ENCODE data around the gene CCDC137. TPM values are rescaled to one million over a fixed set of nuclear protein-coding genes. Genes with fewer than 3 reads are reported as not detected.

CCDC137 gene
- total RNA-seq, 2 donors from 2014 or later, result 13.7 to 41.1 TPM

- Histone ChIP-seq H3K4me1 (peaks cover 14% of the 10 kb centered on the region), H3K9me3 (no peaks in the 10 kb centered on the region), H3K36me3 (no peaks in the 10 kb centered on the region), H3K9ac (ENCODE audit: low read depth in 2 of 2, low read length in 2 of 2) (peak overlapping the region in 1 of 2 donors; percentile 63), H3K27ac (peak overlapping the region; percentile 53), H3K27me3 (no peaks in the 10 kb centered on the region), H3K4me3 (no peak overlapping the region)
- peak; percentile 94 for DNase-seq
- no peak for TF ChIP-seq CTCF (IDR thresholded peaks at IDR 0.05)
- intact Hi-C loops (cut with DNase I), result no loop called here
Observed at GRCh38 chr17:81722184-81723120, 55.9 kb downstream of the CCDC137 start.

Small RNA genes lying within 50 kb of the gene (microRNA-seq; reads per million reads assigned to microRNA genes)
- not detected for gene MIR6786

Other genes with a start within 250 kb of the CCDC137 start
- 1,000 to 10,000 TPM; 4,489 to 4,790 TPM for gene ACTG1, start 153.9 kb upstream of the CCDC137 start, total RNA-seq
- 1 to 10 TPM; 1.0 to 2.2 TPM for gene FSCN2, start 138.4 kb upstream of the CCDC137 start, total RNA-seq
- 10 to 100 TPM; 16.5 to 34.3 TPM for gene FAAP100, start 114.4 kb upstream of the CCDC137 start, total RNA-seq
- gene NPLOC4, start 29.6 kb upstream of the CCDC137 start, total RNA-seq, result 10 to 100 TPM; 69.8 to 74.1 TPM
- gene TSPAN10, start 29.5 kb upstream of the CCDC137 start, total RNA-seq, result under 1 TPM; 0.25 to 0.32 TPM
- not detected for gene PDE6G, start 10.2 kb upstream of the CCDC137 start, total RNA-seq
- gene OXLD1, start 132 bp upstream of the CCDC137 start, total RNA-seq, result 10 to 100 TPM; 21.7 to 42.8 TPM
- 10 to 100 TPM; 24.6 to 25.0 TPM for gene ARL16, start 17.1 kb downstream of the CCDC137 start, total RNA-seq
- gene HGS, start 17.3 kb downstream of the CCDC137 start, total RNA-seq, result 100 to 1,000 TPM in 1 of 2 donors, 10 to 100 TPM in 1; 75.2 to 131 TPM
- 100 to 1,000 TPM; 106 to 225 TPM for gene MRPL12, start 36.6 kb downstream of the CCDC137 start, total RNA-seq
- gene SLC25A10, start 45.5 kb downstream of the CCDC137 start, total RNA-seq, result 100 to 1,000 TPM in 1 of 2 donors, 10 to 100 TPM in 1; 46.0 to 110 TPM
- gene GCGR, start 137.4 kb downstream of the CCDC137 start, total RNA-seq, result not detected
- 10 to 100 TPM; 25.9 to 26.2 TPM for gene MCRIP1, start 166.6 kb downstream of the CCDC137 start, total RNA-seq
- gene PPP1R27, start 168.3 kb downstream of the CCDC137 start, total RNA-seq, result not detected
- gene P4HB, start 193.8 kb downstream of the CCDC137 start, total RNA-seq, result 1,000 to 10,000 TPM in 1 of 2 donors, 100 to 1,000 TPM in 1; 719 to 1,051 TPM
- 100 to 1,000 TPM; 407 to 546 TPM for gene ARHGDIA, start 204.6 kb downstream of the CCDC137 start, total RNA-seq
- gene ALYREF, start 224.8 kb downstream of the CCDC137 start, total RNA-seq, result 100 to 1,000 TPM in 1 of 2 donors, 10 to 100 TPM in 1; 66.6 to 191 TPM
- gene ANAPC11, start 225.0 kb downstream of the CCDC137 start, total RNA-seq, result 100 to 1,000 TPM; 106 to 174 TPM
- gene NPB, start 235.5 kb downstream of the CCDC137 start, total RNA-seq, result under 1 TPM in 1 of 2 donors, not detected in 1; 0.22 TPM
- 10 to 100 TPM; 47.5 to 71.6 TPM for gene PCYT2, start 244.7 kb downstream of the CCDC137 start, total RNA-seq